H1 (cell line): ENCODE data around the gene TGM1. TPM values are rescaled to one million over a fixed set of nuclear protein-coding genes. Genes with fewer than 3 reads are reported as not detected.

Experiments used
- CTCF ChIA-PET: fragments of 300-600 bp; sonication (Branson Sonifier 250); formaldehyde crosslinking; loops from one replicate; lab custom pipeline; 2021; ENCODE audit not compliant: partially characterized antibody; lab: Charles Lee
- POLR2A ChIA-PET: fragments of 300-600 bp; sonication (Branson Sonifier 250); formaldehyde crosslinking; loops from one replicate; lab custom pipeline; 2021; ENCODE audit warnings: inconsistent platforms; ENCODE audit not compliant: partially characterized antibody; lab: Charles Lee
- DNase-seq, 2 experiments: peaks; one replicate each; pipeline versions ENCODE4 v3.0.0 to v3.0.0-alpha.2; 2010 to 2022; ENCODE audit warnings: low spot score in 2 of 2, low read depth in 1 of 2, mixed read lengths in 1 of 2
- FAIRE-seq: peaks from 2 replicates; lab custom pipeline; 2011; peaks lifted over from hg19 to GRCh38; lab: Jason Lieb, UNC
- H2AFZ ChIP-seq: 2 replicates; pipeline ENCODE4 v1.8.1; 2012; ENCODE audit warnings: low read length, inconsistent platforms
- H2AK5ac ChIP-seq: 2 replicates; pipeline ENCODE4 v1.6.1; 2013; ENCODE audit warnings: low read depth, low read length
- H2BK120ac ChIP-seq: replicated peaks from 2 replicates; pipeline ENCODE3; 2013; ENCODE audit warnings: low read depth, low read length, inconsistent platforms
- H2BK12ac ChIP-seq: 2 replicates; pipeline ENCODE4 v1.6.1; 2013; ENCODE audit warnings: low read depth, low read length
- H2BK15ac ChIP-seq: 2 replicates; pipeline ENCODE4 v1.6.1; 2013; ENCODE audit warnings: low read length
- H2BK20ac ChIP-seq: 2 replicates; pipeline ENCODE4 v1.6.1; 2013; ENCODE audit warnings: low read length
- H2BK5ac ChIP-seq: 2 replicates; pipeline ENCODE4 v1.6.1; 2013; ENCODE audit warnings: low read depth, low read length
- H3K14ac ChIP-seq: 2 replicates; pipeline ENCODE4 v1.6.1; 2013; ENCODE audit warnings: inconsistent platforms; ENCODE audit not compliant: insufficient read length
- H3K18ac ChIP-seq: 2 replicates; pipeline ENCODE4 v1.6.1; 2013; ENCODE audit warnings: low read length; ENCODE audit errors: extremely low read depth
- H3K23ac ChIP-seq: 2 replicates; pipeline ENCODE4 v1.6.1; 2013; ENCODE audit warnings: inconsistent platforms; ENCODE audit not compliant: insufficient read length
- H3K23me2 ChIP-seq: 2 replicates; pipeline ENCODE4 v1.6.1; 2013; ENCODE audit warnings: low read depth, low read length
- H3K27ac ChIP-seq: 2 replicates; pipeline ENCODE4 v1.6.1; 2011; ENCODE audit warnings: low read depth, low read length, inconsistent platforms
- H3K27me3 ChIP-seq, 4 experiments: replicated peaks in 1 of 4; 1 replicate in 1 of 4; 2 replicates in 3 of 4; pipeline versions ENCODE4 v1.6.1 to v1.8.1; 2011 to 2013; ENCODE audit warnings: low read length in 3 of 4, mild to moderate bottlenecking in 3 of 4, inconsistent platforms in 2 of 4, mixed read lengths in 2 of 4, moderate library complexity in 1 of 4; ENCODE audit not compliant: control insufficient read depth in 3 of 4, insufficient read depth in 3 of 4; ENCODE audit errors: extremely low read depth in 1 of 4
- H3K36me3 ChIP-seq, 4 experiments: 2 replicates each; pipeline versions ENCODE4 v1.6.1 to v1.8.1; 2011 to 2013; ENCODE audit warnings: mild to moderate bottlenecking in 4 of 4, low read length in 3 of 4, moderate library complexity in 2 of 4, control low read depth in 1 of 4, inconsistent platforms in 1 of 4; ENCODE audit not compliant: insufficient read depth in 4 of 4, control insufficient read depth in 2 of 4
- H3K4ac ChIP-seq: replicated peaks from 2 replicates; pipeline ENCODE3; 2013; ENCODE audit warnings: low read length, low read depth, mixed read lengths, inconsistent platforms; ENCODE audit not compliant: insufficient read length
- H3K4me1 ChIP-seq, 4 experiments: replicated peaks in 1 of 4; 1 replicate in 1 of 4; 2 replicates in 3 of 4; pipeline versions ENCODE4 v1.6.1 to v1.8.1; 2011 to 2013; ENCODE audit warnings: low read length in 3 of 4, inconsistent platforms in 2 of 4, mixed read lengths in 1 of 4; ENCODE audit not compliant: insufficient read depth in 4 of 4, control insufficient read depth in 3 of 4
- H3K4me2 ChIP-seq, 2 experiments: 2 replicates each; pipeline versions ENCODE4 v1.6.1 to v1.8.1; 2011 to 2013; ENCODE audit warnings: low read depth in 2 of 2, low read length in 2 of 2, control low read depth in 1 of 2, inconsistent platforms in 1 of 2, mild to moderate bottlenecking in 1 of 2; ENCODE audit not compliant: insufficient read depth in 1 of 2
- H3K4me3 ChIP-seq, 4 experiments: fragments of 200-600, 300-600 bp in 1 of 4; sonication (generic), shearing (Covaris generic), sonication (Bioruptor Twin) in 1 of 4; 2 replicates each; pipeline versions ENCODE4 v1.5.1 to v1.8.1; 2011 to 2016; ENCODE audit warnings: low read length in 4 of 4, low read depth in 3 of 4, control low read depth in 2 of 4, inconsistent platforms in 2 of 4, mild to moderate bottlenecking in 2 of 4, mixed read lengths in 1 of 4, moderate library complexity in 1 of 4; ENCODE audit not compliant: insufficient read depth in 2 of 4; ENCODE audit errors: extremely low read depth in 1 of 4
- H3K56ac ChIP-seq: replicated peaks from 2 replicates; pipeline ENCODE3; 2013; ENCODE audit warnings: low read depth, mild to moderate bottlenecking, mixed read lengths, low read length, inconsistent platforms; ENCODE audit not compliant: insufficient read length
- H3K79me1 ChIP-seq: 2 replicates; pipeline ENCODE4 v1.6.1; 2013; ENCODE audit warnings: low read depth, low read length, control low read depth
- H3K79me2 ChIP-seq, 2 experiments: 2 replicates each; pipeline versions ENCODE4 v1.6.1 to v1.8.1; 2012 to 2013; ENCODE audit warnings: low read length in 2 of 2, mild to moderate bottlenecking in 2 of 2, inconsistent platforms in 1 of 2; ENCODE audit not compliant: insufficient read depth in 2 of 2, control insufficient read depth in 1 of 2
- H3K9ac ChIP-seq, 4 experiments: replicated peaks in 1 of 4; 1 replicate in 1 of 4; 2 replicates in 3 of 4; pipeline versions ENCODE4 v1.6.1 to v1.8.1; 2011 to 2013; ENCODE audit warnings: low read depth in 3 of 4, low read length in 3 of 4, control low read depth in 2 of 4, mild to moderate bottlenecking in 2 of 4, moderate library complexity in 2 of 4, inconsistent platforms in 1 of 4; ENCODE audit errors: extremely low read depth in 1 of 4
- H3K9me3 ChIP-seq, 2 experiments: 2 replicates each; pipeline versions ENCODE4 v1.6.1 to v1.8.1; 2012 to 2013; ENCODE audit warnings: mild to moderate bottlenecking in 2 of 2, moderate library complexity in 2 of 2, control low read depth in 1 of 2, inconsistent platforms in 1 of 2, low read depth in 1 of 2, low read length in 1 of 2, mixed read lengths in 1 of 2; ENCODE audit not compliant: insufficient read depth in 2 of 2
- H4K20me1 ChIP-seq, 2 experiments: replicated peaks in 1 of 2; 2 replicates each; pipeline versions ENCODE3 to v1.8.1; 2011 to 2013; ENCODE audit warnings: inconsistent platforms in 2 of 2, low read length in 2 of 2, mild to moderate bottlenecking in 1 of 2; ENCODE audit not compliant: insufficient read depth in 2 of 2, control insufficient read depth in 1 of 2
- H4K5ac ChIP-seq: 2 replicates; pipeline ENCODE4 v1.6.1; 2013; ENCODE audit warnings: low read length, low read depth, mixed read lengths, inconsistent platforms; ENCODE audit not compliant: insufficient read length
- H4K8ac ChIP-seq: 2 replicates; pipeline ENCODE4 v1.8.0; 2013; ENCODE audit warnings: mild to moderate bottlenecking, moderate library complexity, low read length, inconsistent platforms; ENCODE audit not compliant: insufficient read depth; ENCODE audit errors: extremely low read depth
- H4K91ac ChIP-seq: replicated peaks from 2 replicates; pipeline ENCODE3; 2013; ENCODE audit warnings: low read length, mixed read lengths, inconsistent platforms; ENCODE audit not compliant: insufficient read length
- BRCA1 ChIP-seq: IDR thresholded peaks from 2 replicates; pipeline ENCODE4 v1.6.1; 2012; ENCODE audit warnings: low read depth, low read length, improper control_type of control experiment
- FOSL1 ChIP-seq: IDR thresholded peaks from 2 replicates; pipeline ENCODE4 v1.6.1; 2011; ENCODE audit warnings: mild to moderate bottlenecking, low read depth, low read length, moderate library complexity; ENCODE audit not compliant: insufficient read depth
- KDM1A ChIP-seq: fragments of 200-600, 300-600 bp; sonication (generic); IDR thresholded peaks from 2 replicates; pipeline ENCODE4 v1.7.1; 2016; ENCODE audit warnings: mild to moderate bottlenecking, low read length, borderline replicate concordance
- PHF8 ChIP-seq: fragments of 200-600 bp; sonication (generic); conservative IDR thresholded peaks from 2 replicates; pipeline ENCODE4 v1.7.1; 2012; ENCODE audit warnings: low read depth, mild to moderate bottlenecking, inconsistent platforms, low read length, moderate library complexity
- RAD21 ChIP-seq, 2 experiments: IDR thresholded peaks in 1 of 2; conservative IDR thresholded peaks in 1 of 2; 2 replicates each; pipeline ENCODE4 v1.6.1; 2011; ENCODE audit warnings: low read depth in 2 of 2, low read length in 2 of 2, improper control_type of control experiment in 1 of 2, inconsistent platforms in 1 of 2, mild to moderate bottlenecking in 1 of 2, moderate library complexity in 1 of 2
- RNF2 ChIP-seq: fragments of 200-900, 300-1000 bp; sonication (generic); IDR thresholded peaks from 2 replicates; pipeline ENCODE4 v1.7.1; 2016; ENCODE audit warnings: borderline replicate concordance, low read depth, mild to moderate bottlenecking, antibody characterized with exemption, low read length; ENCODE audit not compliant: poor library complexity, severe bottlenecking; ENCODE audit errors: missing control alignments
- SP1 ChIP-seq: IDR thresholded peaks from 2 replicates; pipeline ENCODE4 v1.6.1; 2011; ENCODE audit warnings: low read depth, low read length
- YY1 ChIP-seq: IDR thresholded peaks from 2 replicates; pipeline ENCODE4 v1.6.1; 2011; ENCODE audit warnings: low read depth, mild to moderate bottlenecking, low read length
- WGBS, 2 experiments: shearing (Covaris generic) in 1 of 2; methylation state at CpG; one replicate each; pipeline versions ENCODE4 v1.1.6 to v1.1.7; 2013 to 2015; ENCODE audit warnings: low lambda C conversion rate in 2 of 2, mixed read lengths in 2 of 2, inconsistent platforms in 1 of 2, low coverage in 1 of 2, missing lambda C conversion rate in 1 of 2; ENCODE audit not compliant: insufficient replicate concordance in 2 of 2, insufficient coverage in 1 of 2, insufficient read length in 1 of 2; ENCODE audit errors: extremely low coverage in 1 of 2, missing lambda C conversion rate in 1 of 2; 5-methylcytosine and 5-hydroxymethylcytosine counted together
- polyA plus RNA-seq, 7 experiments: library from polyadenylated mRNA; depleted of rRNA in 3 of 7; stranded (reverse) in 5 of 7; unstranded in 2 of 7; fragments of >200 nt in 5 of 7; fragments of 200-250 nt in 2 of 7; gene quantifications; 1 replicate in 5 of 7; 2 replicates in 1 of 7; 4 replicates in 1 of 7; pipeline versions ENCODE4 v1.2.1 to v1.2.3, GENCODE V29; 2011 to 2013; ENCODE audit warnings: missing spikeins in 2 of 7, mixed read lengths in 2 of 7
- total RNA-seq: library from RNA; stranded (reverse); fragmentation: NEBNext Ultra II Directional; extraction: Animal tissue kit (Norgen Biotek cat#: 25700); gene quantifications from 2 replicates; pipeline ENCODE4 v1.2.1, GENCODE V29; 2021
- TF ChIP-seq, protein P1 (sequence below): IDR thresholded peaks from 2 replicates; pipeline ENCODE4 v1.6.1; 2012; ENCODE audit warnings: inconsistent platforms

The TGM1 gene
- total and polyA plus RNA-seq, 2 of the 8 experiments (the other 6 are each of a cell fraction or from before 2014, with no cell fraction given) = 1.8 to 2.2 TPM

DNA sequence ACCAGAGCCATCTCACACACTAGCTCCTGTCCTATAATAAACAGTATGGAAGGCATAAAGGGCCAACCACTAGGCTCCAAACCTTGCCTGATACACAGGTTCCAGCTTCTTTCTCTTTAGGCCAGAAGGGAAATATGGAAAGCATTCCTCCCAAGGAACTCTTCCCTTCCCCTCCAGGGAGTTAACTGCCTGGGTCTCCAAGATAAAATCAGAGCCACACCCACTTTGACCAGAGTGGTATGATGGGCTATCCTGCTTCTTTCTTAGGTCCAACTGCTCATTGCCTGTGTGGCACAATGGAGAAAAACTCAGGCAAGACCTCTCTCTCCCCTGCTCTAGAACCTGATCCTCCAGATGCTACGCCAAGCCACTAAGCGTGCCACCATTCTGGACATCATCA, 55.4 kb downstream of the TGM1 start:
- no peak overlapping the region for H2BK15ac ChIP-seq
- DNase-seq = no peak
- no peak overlapping the region for H3K9ac ChIP-seq
- H2BK20ac ChIP-seq = no peak overlapping the region
- no peak overlapping the region for H3K18ac ChIP-seq
- H3K4me1 ChIP-seq = peaks cover 0 to 7% (median 4%) of the 10 kb centered on the region in 4 experiments; a peak in 3 of 7 replicates
- no peak overlapping the region for H3K27ac ChIP-seq
- no peak overlapping the region for H3K56ac ChIP-seq
- no peak overlapping the region for H2AFZ ChIP-seq
- H3K36me3 ChIP-seq = peaks cover 21 to 48% (median 38%) of the 10 kb centered on the region in 4 experiments
- no peak overlapping the region for H4K91ac ChIP-seq
- no peak for FAIRE-seq
- peaks cover 0 to 2% of the 10 kb centered on the region in 2 experiments for H4K20me1 ChIP-seq
- H2BK12ac ChIP-seq = no peak overlapping the region
- 98% methylated on average over 2 of the region's 2 CpGs; no CpG with 5 or more reads in 1 of the 2 experiments for WGBS, 2 experiments
- no peak overlapping the region for H2AK5ac ChIP-seq
- H2BK5ac ChIP-seq = no peak overlapping the region
- no peak overlapping the region for H4K8ac ChIP-seq
- H3K79me2 ChIP-seq = peaks cover 0 to 3% of the 10 kb centered on the region in 2 experiments; a peak in 1 of 4 replicates
- H3K9me3 ChIP-seq = no peaks in the 10 kb centered on the region
- H3K23me2 ChIP-seq = no peaks in the 10 kb centered on the region
- no peaks in the 10 kb centered on the region for H3K27me3 ChIP-seq
- POLR2A ChIA-PET = interaction anchor here (0.9 to 11.1 kb wide), 6 partner anchors 12 to 59 kb away, joined by 3 to 119 read pairs (median 3); partner anchors contain the start of genes IPO4 and TM9SF1
- CTCF ChIA-PET = interaction anchor here (1.1 to 2.1 kb wide), 3 partner anchors 8 to 90 kb away, joined by 3 to 4 read pairs (median 3); partner anchors contain the start of gene MDP1
- no peak overlapping the region for H3K4me2 ChIP-seq
- no peak overlapping the region for H3K4me3 ChIP-seq
- no peak overlapping the region for H4K5ac ChIP-seq
- no peak overlapping the region for H2BK120ac ChIP-seq
- no peak overlapping the region for H3K4ac ChIP-seq
- no peak overlapping the region for H3K14ac ChIP-seq
- H3K79me1 ChIP-seq = no peaks in the 10 kb centered on the region
- H3K23ac ChIP-seq = no peak overlapping the region
- TF ChIP-seq BRCA1 (no peak), RNF2 (no peak), SP1 (no peak), FOSL1 (no peak), KDM1A (no peak), PHF8 (no peak), YY1 (no peak), RAD21 (IDR thresholded peaks at IDR 0.05 in 1 of 2, conservative IDR thresholded peaks at IDR 0.05 in 1 of 2; ENCODE audit: low read depth in 2 of 2, low read length in 2 of 2) (no peak)
- TF ChIP-seq, protein P1, sequence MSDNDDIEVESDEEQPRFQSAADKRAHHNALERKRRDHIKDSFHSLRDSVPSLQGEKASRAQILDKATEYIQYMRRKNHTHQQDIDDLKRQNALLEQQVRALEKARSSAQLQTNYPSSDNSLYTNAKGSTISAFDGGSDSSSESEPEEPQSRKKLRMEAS = no peak
